Loucy (cell line): Measurements from ENCODE around the gene ZNF648.

ENCODE experiments used
- CTCF ChIP-seq: fragments of 200-600 bp; sonication (generic); conservative IDR thresholded peaks from 2 replicates; pipeline ENCODE4 v1.5.1; 2014; ENCODE audit warnings: mild to moderate bottlenecking, antibody characterized with exemption, low read length
- EZH2phosphoT487 ChIP-seq: fragments of 200-600 bp; IDR thresholded peaks from 2 replicates; pipeline ENCODE4 v1.6.1; 2018; ENCODE audit warnings: antibody characterized with exemption, mild to moderate bottlenecking, moderate library complexity, borderline replicate concordance

- no peak for TF ChIP-seq CTCF
- no peak for TF ChIP-seq EZH2phosphoT487
Observed at GRCh38 chr1:182095946-182096345, 34.4 kb upstream of the ZNF648 start.
